Uterus (tissue), 4 donors: Measurements from ENCODE around the gene ZBTB20. TPM values are rescaled to one million over a fixed set of nuclear protein-coding genes. Genes with fewer than 3 reads are reported as not detected.

Experiments
- DNase-seq, 2 donors: peaks; one replicate each; pipeline ENCODE4 v3.0.0-alpha.2; 2019 to 2020
- H3K27ac ChIP-seq, 2 donors: fragments of 200-600 bp; sonication (generic); 1 replicate in 1 of 2; 2 replicates in 1 of 2; pipeline ENCODE4 v1.5.1; 2016 to 2018
- H3K27me3 ChIP-seq, 2 donors: fragments of 200-600 bp; sonication (generic); one replicate each; pipeline ENCODE4 v1.5.1; 2018 to 2019; ENCODE audit warnings: control low read depth in 1 of 2
- H3K36me3 ChIP-seq, 2 donors: fragments of 200-600 bp; sonication (generic); one replicate each; pipeline ENCODE4 v1.5.1; 2019; ENCODE audit warnings: control low read depth in 1 of 2
- H3K4me1 ChIP-seq, 2 donors: fragments of 200-600 bp; sonication (generic); one replicate each; pipeline ENCODE4 v1.5.1; 2018 to 2019; ENCODE audit warnings: control low read depth in 1 of 2
- H3K4me3 ChIP-seq, 2 donors: fragments of 200-600 bp; sonication (generic); 1 replicate in 1 of 2; 2 replicates in 1 of 2; pipeline ENCODE4 v1.5.1; 2018 to 2019; ENCODE audit warnings: mild to moderate bottlenecking in 1 of 2
- H3K9me3 ChIP-seq, 2 donors: fragments of 200-600 bp; sonication (generic); one replicate each; pipeline ENCODE4 v1.5.1; 2019; ENCODE audit warnings: control low read depth in 1 of 2
- POLR2A ChIP-seq, 2 donors: fragments of 450-650 bp; IDR thresholded peaks; one replicate each; pipeline ENCODE4 v1.6.1; 2016; ENCODE audit warnings: antibody characterized with exemption in 2 of 2, mild to moderate bottlenecking in 1 of 2, moderate library complexity in 1 of 2
- intact Hi-C: fragments of 100-400 bp; cut with DNase I; formaldehyde crosslinking; loops from one replicate; pipeline ENCODE4 v1.15.1; 2023; ENCODE audit warnings: low total_unique reads
- total RNA-seq, 4 donors: library from RNA; depleted of rRNA in 3 of 4; stranded (reverse); fragments of >200 nt in 3 of 4; gene quantifications; one replicate each; pipeline versions ENCODE4 v1.1.0 to v1.2.4, GENCODE V29; 2014 to 2023
- TF ChIP-seq, protein P1 (sequence below), 4 experiments: fragments of 200-600 bp in 2 of 4; fragments of 450-650 bp in 2 of 4; sonication (generic) in 2 of 4; IDR thresholded peaks; one replicate each; pipeline ENCODE4 v1.5.1; 2016 to 2019; ENCODE audit warnings: antibody characterized with exemption in 4 of 4, mild to moderate bottlenecking in 2 of 4, moderate library complexity in 1 of 4
- donor health status: DM: yes; HTN: yes; CAD: no.

ZBTB20 gene
- total RNA-seq, 4 donors from 2014 or later = 35.6 to 157 (median 85.1) TPM

DNA sequence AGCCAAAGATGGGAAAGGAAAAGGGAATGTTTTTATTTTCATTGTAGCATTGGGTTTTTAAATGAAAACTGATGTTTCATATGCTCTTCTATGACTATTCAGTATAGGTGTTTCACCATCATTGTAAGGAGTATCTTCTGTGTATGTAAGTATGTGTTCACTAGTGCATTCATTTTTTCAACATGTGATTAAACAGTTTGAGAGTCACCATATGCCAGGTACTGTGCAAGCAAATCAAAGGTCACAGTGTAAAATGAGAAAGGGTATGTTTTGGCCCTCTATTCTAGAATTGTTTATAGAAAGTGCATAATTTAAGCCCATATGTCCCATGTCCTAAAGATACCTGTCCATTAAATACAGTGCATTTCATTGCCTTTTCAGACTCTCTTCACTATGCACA is 207.2 kb downstream of the ZBTB20 start:
- no peak for TF ChIP-seq POLR2A (IDR thresholded peaks at IDR 0.05)
- TF ChIP-seq, protein P1, sequence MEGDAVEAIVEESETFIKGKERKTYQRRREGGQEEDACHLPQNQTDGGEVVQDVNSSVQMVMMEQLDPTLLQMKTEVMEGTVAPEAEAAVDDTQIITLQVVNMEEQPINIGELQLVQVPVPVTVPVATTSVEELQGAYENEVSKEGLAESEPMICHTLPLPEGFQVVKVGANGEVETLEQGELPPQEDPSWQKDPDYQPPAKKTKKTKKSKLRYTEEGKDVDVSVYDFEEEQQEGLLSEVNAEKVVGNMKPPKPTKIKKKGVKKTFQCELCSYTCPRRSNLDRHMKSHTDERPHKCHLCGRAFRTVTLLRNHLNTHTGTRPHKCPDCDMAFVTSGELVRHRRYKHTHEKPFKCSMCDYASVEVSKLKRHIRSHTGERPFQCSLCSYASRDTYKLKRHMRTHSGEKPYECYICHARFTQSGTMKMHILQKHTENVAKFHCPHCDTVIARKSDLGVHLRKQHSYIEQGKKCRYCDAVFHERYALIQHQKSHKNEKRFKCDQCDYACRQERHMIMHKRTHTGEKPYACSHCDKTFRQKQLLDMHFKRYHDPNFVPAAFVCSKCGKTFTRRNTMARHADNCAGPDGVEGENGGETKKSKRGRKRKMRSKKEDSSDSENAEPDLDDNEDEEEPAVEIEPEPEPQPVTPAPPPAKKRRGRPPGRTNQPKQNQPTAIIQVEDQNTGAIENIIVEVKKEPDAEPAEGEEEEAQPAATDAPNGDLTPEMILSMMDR (IDR thresholded peaks at IDR 0.05) = no peak
- intact Hi-C loops = no loop called here
- Histone ChIP-seq H3K9me3 (no peaks in the 10 kb centered on the region), H3K4me1 (no peaks in the 10 kb centered on the region), H3K27me3 (no peaks in the 10 kb centered on the region), H3K27ac (no peak overlapping the region), H3K36me3 (no peaks in the 10 kb centered on the region), H3K4me3 (no peak overlapping the region)
- DNase-seq = no peak

GRCh38 chr3:114933407-114933806 is 213.7 kb downstream of the ZBTB20 start:
- TF ChIP-seq POLR2A (IDR thresholded peaks at IDR 0.05) = no peak
- TF ChIP-seq, protein P1 (IDR thresholded peaks at IDR 0.05) = no peak
- intact Hi-C loops = no loop called here
- no peaks in the 10 kb centered on the region for H3K36me3 ChIP-seq
- no peak overlapping the region for H3K4me3 ChIP-seq
- H3K27ac ChIP-seq = no peak overlapping the region
- DNase-seq = no peak
- no peaks in the 10 kb centered on the region for H3K27me3 ChIP-seq
- H3K4me1 ChIP-seq = no peaks in the 10 kb centered on the region
- no peaks in the 10 kb centered on the region for H3K9me3 ChIP-seq

GRCh38 chr3:114929971-114930732 is 216.9 kb downstream of the ZBTB20 start:
- no peak for DNase-seq
- Histone ChIP-seq H3K27me3 (no peaks in the 10 kb centered on the region), H3K4me1 (no peaks in the 10 kb centered on the region), H3K9me3 (no peaks in the 10 kb centered on the region), H3K36me3 (no peaks in the 10 kb centered on the region), H3K27ac (no peak overlapping the region), H3K4me3 (no peak overlapping the region)
- intact Hi-C loops = no loop called here
- TF ChIP-seq, protein P1 (IDR thresholded peaks at IDR 0.05) = no peak
- no peak for TF ChIP-seq POLR2A (IDR thresholded peaks at IDR 0.05)

DNA sequence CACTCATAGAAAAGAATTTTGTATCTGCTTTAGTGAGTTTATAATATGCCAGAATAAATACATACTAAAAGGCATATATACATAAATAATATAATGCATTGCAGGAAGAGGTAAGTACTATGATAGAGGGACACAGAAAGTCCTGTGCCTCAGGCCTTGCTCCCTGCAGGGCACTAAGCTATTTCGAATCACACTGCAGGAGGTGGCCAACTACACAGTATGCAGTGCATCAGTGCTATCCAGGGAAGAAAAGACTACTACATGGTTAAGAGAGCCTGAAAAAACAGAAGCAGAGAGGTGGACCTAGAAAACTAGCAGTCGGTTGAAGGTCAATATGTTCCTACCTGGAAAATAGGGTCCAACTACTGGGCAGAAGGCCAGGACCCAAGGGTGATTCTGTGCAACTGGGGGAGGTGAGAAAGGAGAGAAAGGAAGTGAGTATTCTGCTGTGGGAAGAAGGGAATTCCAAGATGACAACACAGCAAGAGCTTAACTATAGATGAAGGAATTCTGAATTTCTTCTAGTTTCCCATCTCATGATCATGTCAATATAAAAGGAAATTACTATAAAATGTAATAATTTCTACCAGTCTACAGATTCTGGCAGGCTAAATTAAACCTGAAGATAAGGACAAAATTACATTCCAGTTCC is 218.0 kb downstream of the ZBTB20 start:
- DNase-seq = no peak
- H3K27ac ChIP-seq = no peak overlapping the region
- H3K9me3 ChIP-seq = no peaks in the 10 kb centered on the region
- H3K4me3 ChIP-seq = no peak overlapping the region
- intact Hi-C loops = no loop called here
- H3K4me1 ChIP-seq = no peaks in the 10 kb centered on the region
- H3K36me3 ChIP-seq = no peaks in the 10 kb centered on the region
- H3K27me3 ChIP-seq = no peaks in the 10 kb centered on the region
- TF ChIP-seq, protein P1 (IDR thresholded peaks at IDR 0.05) = no peak
- TF ChIP-seq POLR2A (IDR thresholded peaks at IDR 0.05) = no peak

GRCh38 chr3:114904633-114905032 is 242.5 kb downstream of the ZBTB20 start:
- TF ChIP-seq POLR2A (IDR thresholded peaks at IDR 0.05) = no peak
- DNase-seq = no peak
- Histone ChIP-seq H3K36me3 (no peaks in the 10 kb centered on the region), H3K27ac (no peak overlapping the region), H3K4me1 (no peaks in the 10 kb centered on the region), H3K27me3 (no peaks in the 10 kb centered on the region), H3K4me3 (no peak overlapping the region), H3K9me3 (peaks cover 0 to 4% of the 10 kb centered on the region in 2 donors)
- intact Hi-C loops = no loop called here
